HG02884 (cell line): ENCODE results near the gene SEC22B.
"Not testable (repeated sequence)": the region's sequence is repeated elsewhere in the genome, so short reads cannot be mapped to it uniquely, and the experiment has no call there.

Experiments used
- ATAC-seq: cut with Tn5 transposase; IDR thresholded peaks from one replicate; pipeline ENCODE4 v1.9.1; 2021; ENCODE audit warnings: mild to moderate bottlenecking, moderate library complexity; ENCODE audit not compliant: unreplicated experiment

The SEC22B gene

GRCh38 chr1:120117371-120118177, 58.7 kb downstream of the SEC22B start:
- ATAC-seq, result peak; percentile 58

GRCh38 chr1:120116094-120116493, 60.2 kb downstream of the SEC22B start:
- ATAC-seq, result not testable (repeated sequence)

- ATAC-seq, result not testable (repeated sequence)
Measured at GRCh38 chr1:120113134-120113533, 63.2 kb downstream of the SEC22B start.

- ATAC-seq, result not testable (repeated sequence)
Measured at GRCh38 chr1:120112212-120112611, 64.1 kb downstream of the SEC22B start.

- not testable (repeated sequence) for ATAC-seq
Measured at GRCh38 chr1:120111771-120112170, 64.5 kb downstream of the SEC22B start.

- not testable (repeated sequence) for ATAC-seq
Measured at GRCh38 chr1:120111008-120111407, 65.3 kb downstream of the SEC22B start.

- not testable (repeated sequence) for ATAC-seq
Measured at GRCh38 chr1:120109656-120110055, 66.7 kb downstream of the SEC22B start.

GRCh38 chr1:120109180-120109579, 67.1 kb downstream of the SEC22B start:
- not testable (repeated sequence) for ATAC-seq

- ATAC-seq, result not testable (repeated sequence)
Measured at GRCh38 chr1:120105288-120105687, 71.0 kb downstream of the SEC22B start.

GRCh38 chr1:120103768-120104167, 72.6 kb downstream of the SEC22B start:
- not testable (repeated sequence) for ATAC-seq

- not testable (repeated sequence) for ATAC-seq
Measured at GRCh38 chr1:120101593-120101992, 74.7 kb downstream of the SEC22B start.
